D341Med (cell line): ENCODE data around the gene LRRC61.
"Not testable (repeated sequence)": the region's sequence is repeated elsewhere in the genome, so short reads cannot be mapped to it uniquely, and the experiment has no call there.

ENCODE experiments used
- DNase-seq: peaks from one replicate; pipeline ENCODE4 v3.0.0; 2012; ENCODE audit warnings: low spot score

LRRC61 gene, protein sequence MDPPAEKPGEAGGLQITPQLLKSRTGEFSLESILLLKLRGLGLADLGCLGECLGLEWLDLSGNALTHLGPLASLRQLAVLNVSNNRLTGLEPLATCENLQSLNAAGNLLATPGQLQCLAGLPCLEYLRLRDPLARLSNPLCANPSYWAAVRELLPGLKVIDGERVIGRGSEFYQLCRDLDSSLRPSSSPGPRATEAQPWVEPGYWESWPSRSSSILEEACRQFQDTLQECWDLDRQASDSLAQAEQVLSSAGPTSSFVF

DNA sequence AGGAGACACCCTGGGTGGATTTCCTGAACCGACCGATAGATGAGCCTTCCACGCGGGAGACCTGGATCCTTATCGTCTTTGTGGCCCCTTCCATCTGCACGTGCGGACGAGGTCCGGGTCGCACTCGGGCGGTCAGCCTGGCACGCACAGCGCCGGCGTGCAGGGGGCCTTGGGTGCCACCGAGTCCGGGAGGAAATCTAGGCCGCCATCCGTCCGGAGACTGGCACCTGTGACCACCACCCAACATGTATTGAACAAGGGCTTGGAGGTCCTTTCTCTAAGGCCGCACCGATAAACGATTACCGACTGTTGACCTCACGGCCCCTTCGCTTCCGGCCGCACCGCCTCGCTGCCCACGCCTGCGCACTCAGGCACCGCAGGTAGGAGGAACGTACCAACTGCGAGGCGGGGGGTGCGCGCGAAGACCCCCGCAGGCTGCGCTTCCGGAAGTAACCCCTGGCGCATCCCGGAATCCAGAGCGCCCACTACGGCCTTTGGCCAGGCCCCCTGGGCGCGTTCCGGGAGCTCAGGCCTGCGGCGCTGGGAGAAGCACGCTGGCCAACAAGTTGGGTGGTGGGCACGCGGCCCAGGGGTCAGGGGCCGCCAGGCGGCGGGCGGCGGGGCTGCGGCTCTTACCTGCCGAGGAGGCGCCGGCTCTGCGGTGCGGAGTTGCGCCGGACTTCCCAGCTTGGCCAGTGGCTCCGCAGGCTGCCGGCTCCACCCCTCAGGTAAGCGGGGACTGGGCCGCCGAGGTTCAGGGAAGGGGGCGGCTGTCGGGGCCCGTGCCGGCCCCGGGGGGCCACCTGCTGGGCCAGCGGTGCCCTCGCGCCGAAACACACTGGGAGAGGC is at the start of gene LRRC61, which contains the start of gene ACTR3C:
Gene LRRC61, plus strand, starts transcription at position 523 of the 849 bp plus-strand sequence. CDS start 13,507 bp downstream, outside the sequence.
Gene ACTR3C, minus strand, starts transcription at position 713 of the 849 bp plus-strand sequence. CDS start 28,249 bp downstream, outside the sequence.
- DNase-seq: peak; percentile 92

GRCh38 chr7:150276132-150276695 is 46.9 kb upstream of the LRRC61 start:
- DNase-seq: peak; percentile 33

DNA sequence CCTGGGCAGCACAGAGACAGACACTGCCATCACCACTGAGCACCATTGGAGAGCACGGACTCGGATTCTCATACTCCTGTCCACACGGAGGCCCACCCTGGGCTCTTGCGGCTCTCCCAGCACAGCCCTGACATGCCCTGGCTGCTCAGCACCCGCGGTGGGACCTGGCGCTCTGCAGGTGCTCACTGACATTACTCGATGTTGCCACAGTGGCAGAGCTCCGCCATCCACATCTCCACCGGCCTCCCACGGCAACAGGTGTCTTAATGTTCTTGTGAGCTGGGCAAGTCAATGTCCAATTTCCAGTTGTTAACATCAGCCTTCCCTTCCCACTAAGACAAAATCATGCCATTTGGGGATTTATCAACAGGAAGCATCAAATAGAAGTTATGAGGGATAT is 44.8 kb upstream of the LRRC61 start:
- DNase-seq: not testable (repeated sequence)

GRCh38 chr7:150281681-150282403 is 41.3 kb upstream of the LRRC61 start:
- DNase-seq: not testable (repeated sequence)

DNA sequence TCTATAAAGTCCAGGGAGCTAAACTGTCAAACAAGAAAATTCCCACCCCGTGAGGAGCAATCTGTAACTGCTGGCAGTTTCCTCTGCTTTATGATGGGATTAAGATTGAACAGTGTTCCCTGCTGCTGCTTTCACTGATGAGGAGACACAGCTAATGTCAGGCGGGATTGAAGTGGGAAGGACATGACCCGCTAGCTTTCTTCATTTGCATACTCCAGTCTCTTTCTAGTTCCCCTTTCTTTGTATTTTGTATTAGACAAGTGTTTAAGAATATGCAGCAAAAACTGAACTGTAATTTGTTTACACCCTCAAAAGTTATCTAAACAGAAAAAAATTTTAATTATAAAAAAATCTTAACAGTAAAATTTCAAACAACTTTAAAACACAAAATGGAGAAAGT is 40.0 kb upstream of the LRRC61 start:
- DNase-seq: not testable (repeated sequence)

- DNase-seq: not testable (repeated sequence)
These were observed 39.5 kb upstream of the LRRC61 start for GRCh38 chr7:150283608-150284007.

DNA sequence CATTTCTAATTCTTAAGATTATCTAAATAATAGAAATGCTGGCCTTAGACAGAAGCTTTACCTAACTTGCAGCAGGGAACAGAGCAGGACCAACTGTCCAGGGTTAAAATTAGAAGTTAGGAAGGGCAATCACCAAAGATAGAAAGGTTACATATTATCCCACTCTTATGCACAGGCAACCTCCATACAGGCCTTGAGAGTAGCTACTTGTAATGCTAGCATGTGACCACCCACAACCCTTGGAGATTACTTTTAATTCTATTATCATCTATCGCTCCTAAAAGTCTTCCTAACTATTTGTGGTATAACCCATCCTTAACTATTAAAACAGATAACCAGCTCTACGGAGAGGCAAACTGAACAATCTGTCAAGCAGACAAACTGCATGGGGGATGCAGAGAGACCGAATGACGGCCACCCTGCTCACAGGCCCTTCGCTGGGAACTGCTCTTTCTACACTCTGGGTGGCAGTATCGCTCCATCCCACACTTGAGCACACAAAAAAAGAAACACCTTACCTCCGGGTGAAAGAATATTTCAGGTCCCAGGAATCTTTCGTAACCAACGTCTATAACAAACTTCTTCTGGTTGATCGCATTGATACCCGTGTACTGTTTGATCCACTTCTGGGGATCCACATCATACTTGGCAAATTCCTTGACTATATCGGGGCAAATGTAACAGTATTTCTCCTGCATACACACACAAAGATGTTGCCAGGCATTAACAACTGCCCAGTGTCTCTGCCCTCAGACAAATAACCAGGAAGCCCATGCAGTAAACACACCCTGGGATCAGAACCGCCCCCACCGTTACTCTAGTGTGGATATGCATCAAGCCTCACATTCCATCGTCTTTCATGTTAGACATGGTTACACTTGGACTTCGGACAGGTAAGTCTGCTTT is 37.1 kb upstream of the LRRC61 start:
- DNase-seq: not testable (repeated sequence)

- not testable (repeated sequence) for DNase-seq
These were observed 35.3 kb upstream of the LRRC61 start for GRCh38 chr7:150287815-150288214.

- not testable (repeated sequence) for DNase-seq
These were observed 34.3 kb upstream of the LRRC61 start for GRCh38 chr7:150288816-150289215.

GRCh38 chr7:150290317-150290716 is 32.8 kb upstream of the LRRC61 start:
- not testable (repeated sequence) for DNase-seq

GRCh38 chr7:150295027-150295426 is 28.1 kb upstream of the LRRC61 start:
- DNase-seq: not testable (repeated sequence)

DNA sequence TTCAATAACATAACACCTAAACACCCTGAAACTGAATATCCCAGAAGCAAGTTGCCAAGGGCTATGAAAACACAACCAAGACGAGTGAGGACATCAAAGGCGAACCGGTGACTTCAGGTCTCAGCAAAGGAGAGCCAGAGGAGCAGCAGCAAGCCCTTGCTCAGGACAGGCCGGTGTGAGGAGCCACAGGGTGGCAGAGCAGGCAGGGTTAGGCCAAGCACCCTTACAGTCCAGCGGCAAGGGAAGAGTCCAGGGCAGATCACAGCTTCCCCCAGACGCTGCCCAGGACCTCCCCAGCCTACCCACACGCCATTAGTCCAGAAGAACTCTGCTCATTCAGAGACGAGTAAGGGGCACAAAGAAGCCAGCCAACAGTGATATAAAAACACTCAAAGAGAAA is 27.5 kb upstream of the LRRC61 start:
- DNase-seq: not testable (repeated sequence)

- not testable (repeated sequence) for DNase-seq
These were observed 26.4 kb upstream of the LRRC61 start for GRCh38 chr7:150296802-150297201.

GRCh38 chr7:150297978-150298377 is 25.2 kb upstream of the LRRC61 start:
- DNase-seq: not testable (repeated sequence)

DNA sequence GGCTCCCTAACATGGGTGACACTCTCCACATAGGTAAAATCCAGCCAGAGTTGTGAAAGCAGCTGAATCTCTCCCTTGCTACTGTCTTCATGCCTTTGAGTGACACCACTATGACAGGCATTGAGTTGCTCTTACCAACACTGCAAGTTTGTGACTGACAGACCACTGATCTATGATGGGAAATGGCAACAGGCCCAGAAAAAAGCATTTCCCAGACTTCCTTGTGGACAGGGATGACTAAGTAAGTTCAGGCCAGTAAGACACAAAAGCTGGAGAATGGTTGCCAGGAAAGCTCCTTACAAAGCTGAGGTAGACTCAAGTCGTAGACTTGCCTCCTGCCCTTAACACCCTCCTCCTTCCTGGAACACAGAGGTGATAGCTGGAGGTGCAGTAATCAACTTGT is 20.2 kb upstream of the LRRC61 start:
- DNase-seq: not testable (repeated sequence)

DNA sequence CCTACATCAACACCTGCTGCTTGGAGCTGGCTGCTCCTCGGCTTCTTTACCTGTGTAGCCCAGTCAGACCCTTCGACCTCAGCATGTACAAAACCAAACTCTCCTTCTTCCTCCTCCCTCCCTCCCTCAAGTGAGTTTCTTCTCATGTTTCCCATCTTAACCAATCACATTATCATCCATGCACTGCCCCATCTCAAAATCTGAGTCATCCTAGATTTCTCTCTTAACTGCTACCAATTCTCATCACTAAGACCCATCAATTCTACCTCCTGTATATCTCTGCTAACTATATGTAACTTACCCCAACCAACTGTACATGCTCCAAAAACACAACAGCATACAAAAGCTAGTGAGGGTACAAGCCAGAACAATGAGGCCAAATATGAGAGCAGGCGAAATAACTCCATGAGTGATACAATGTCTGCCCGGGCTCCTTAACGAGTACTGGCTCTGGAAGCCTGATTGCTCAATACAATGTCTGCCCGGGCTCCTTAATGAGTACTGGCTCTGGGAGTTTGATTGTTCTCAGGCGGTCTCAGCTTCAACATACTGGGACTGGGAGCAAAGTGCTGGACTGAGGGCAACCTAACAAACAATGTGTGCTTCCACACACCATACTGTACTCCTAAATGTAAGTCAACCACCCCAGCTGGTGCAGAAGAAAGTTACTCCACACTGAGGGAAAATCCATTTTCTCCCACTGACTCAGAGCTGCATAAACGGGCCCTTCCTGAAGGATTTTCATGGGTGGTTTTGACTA is 18.5 kb upstream of the LRRC61 start:
- not testable (repeated sequence) for DNase-seq

DNA sequence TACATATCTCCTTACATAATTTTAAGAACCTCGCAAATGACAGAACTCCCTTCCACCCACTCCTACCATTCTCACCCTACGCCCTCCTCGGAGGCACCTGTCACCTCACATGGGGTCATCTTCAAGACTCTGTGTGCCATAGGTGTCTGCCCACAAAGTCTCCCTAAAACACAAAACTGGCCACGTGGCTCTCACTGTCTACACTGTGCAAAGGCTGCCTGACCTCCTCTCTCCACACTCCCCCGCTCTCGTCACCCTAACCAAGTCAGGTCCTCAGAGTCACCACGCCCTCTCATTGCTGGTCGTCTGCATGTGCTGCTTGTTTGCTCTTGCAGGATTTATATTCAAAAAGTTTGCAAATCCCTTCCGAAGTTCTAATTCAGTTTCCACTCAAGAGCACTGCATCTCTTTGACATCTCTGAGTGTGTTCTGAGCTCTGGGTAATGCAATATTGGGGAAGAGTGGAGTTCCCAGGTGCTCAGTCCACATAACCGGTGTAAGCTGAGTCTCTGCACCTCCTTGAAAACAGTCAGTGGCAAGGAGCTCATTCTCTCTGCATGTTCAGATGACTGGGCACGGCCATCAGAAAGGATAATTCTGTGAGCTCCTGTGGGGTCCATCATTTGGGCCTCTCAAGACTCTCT is 17.8 kb upstream of the LRRC61 start:
- not testable (repeated sequence) for DNase-seq

DNA sequence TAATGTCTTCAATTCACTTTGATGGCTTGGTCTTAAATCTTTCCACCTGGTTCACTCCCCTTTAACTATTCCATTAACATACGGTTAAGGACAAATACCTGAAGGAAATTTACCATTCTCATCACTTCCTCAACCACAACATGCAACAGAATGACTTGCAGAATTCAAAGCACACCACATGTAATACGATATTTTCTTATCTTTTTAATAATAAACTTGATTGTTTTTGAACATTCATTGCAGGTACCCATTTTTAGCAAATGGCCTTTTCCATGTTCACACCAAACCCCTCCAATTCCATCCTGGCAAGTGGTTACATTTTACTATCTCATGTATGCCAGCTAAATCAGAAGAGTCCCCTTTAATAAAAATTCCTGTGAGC is 17.3 kb upstream of the LRRC61 start:
- not testable (repeated sequence) for DNase-seq

DNA sequence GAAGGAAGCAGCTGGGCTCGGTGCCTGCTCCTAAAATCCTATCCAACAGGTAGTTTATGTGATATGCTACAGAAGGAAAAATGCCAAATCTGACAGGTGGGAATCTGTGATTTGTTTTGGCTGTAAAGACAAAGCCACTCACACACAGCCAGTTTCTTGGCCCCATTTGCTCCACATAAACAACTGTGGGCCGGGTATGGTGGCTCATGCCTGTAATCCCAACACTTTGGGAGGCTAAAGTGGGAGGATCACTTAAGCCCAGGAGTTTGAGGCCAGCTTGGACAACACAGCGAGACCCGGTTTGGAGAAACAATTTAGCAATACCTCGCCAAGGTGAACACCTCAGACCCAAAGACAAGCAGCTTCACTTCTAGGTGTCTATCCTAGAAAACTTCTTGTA is 16.8 kb upstream of the LRRC61 start:
- not testable (repeated sequence) for DNase-seq

GRCh38 chr7:150307129-150307528 is 16.0 kb upstream of the LRRC61 start:
- DNase-seq: no peak
